Nephron progenitor cell (in vitro differentiated cells): ENCODE data around the gene TSFM.

Experiments
- DNase-seq: peaks from one replicate; pipeline ENCODE4 v3.0.0; 2021
- H3K27ac Mint-ChIP-seq: 2 replicates; pipeline ENCODE4 v1.8.0; 2021; ENCODE audit warnings: mild to moderate bottlenecking, moderate library complexity, mixed read lengths
- H3K27me3 Mint-ChIP-seq: 2 replicates; pipeline ENCODE4 v1.8.0; 2021; ENCODE audit warnings: mild to moderate bottlenecking, low read depth, mixed read lengths; ENCODE audit not compliant: poor library complexity
- H3K36me3 Mint-ChIP-seq: 2 replicates; pipeline ENCODE4 v1.8.0; 2021; ENCODE audit warnings: low read depth, mixed read lengths
- H3K4me1 Mint-ChIP-seq: 2 replicates; pipeline ENCODE4 v1.8.0; 2021; ENCODE audit warnings: mixed read lengths
- H3K4me3 Mint-ChIP-seq: 2 replicates; pipeline ENCODE4 v1.8.0; 2021; ENCODE audit warnings: mild to moderate bottlenecking, moderate library complexity, mixed read lengths
- H3K9me3 Mint-ChIP-seq: 2 replicates; pipeline ENCODE4 v1.8.0; 2021; ENCODE audit warnings: mild to moderate bottlenecking, moderate library complexity, mixed read lengths
- CTCF ChIP-seq: fragments of 200-600 bp; sonication (generic); IDR thresholded peaks from 2 replicates; pipeline ENCODE4 v1.5.0; 2021; ENCODE audit warnings: antibody characterized with exemption

The TSFM gene

DNA sequence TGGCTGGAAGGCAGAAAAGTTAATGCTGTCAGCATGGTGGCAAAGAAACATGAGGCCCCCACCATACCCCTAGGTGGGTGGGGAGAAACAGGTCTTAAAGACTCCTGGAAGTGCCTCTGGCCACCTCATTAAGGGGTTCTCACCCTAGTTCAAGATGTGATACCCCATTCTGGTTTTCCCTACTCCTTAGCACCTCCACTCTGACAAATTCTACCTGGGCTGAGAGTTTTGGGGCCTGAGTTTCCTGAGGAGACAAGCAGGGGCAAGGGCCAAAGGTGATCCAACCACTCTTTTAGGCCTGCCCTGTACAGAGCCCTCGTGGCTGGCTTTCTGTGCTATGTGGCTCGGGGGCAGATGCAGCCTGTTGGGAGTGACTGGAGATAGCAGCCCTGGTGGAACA is 43.8 kb downstream of the TSFM start:
- H3K9me3 Mint-ChIP-seq = no peaks in the 10 kb centered on the region

DNA sequence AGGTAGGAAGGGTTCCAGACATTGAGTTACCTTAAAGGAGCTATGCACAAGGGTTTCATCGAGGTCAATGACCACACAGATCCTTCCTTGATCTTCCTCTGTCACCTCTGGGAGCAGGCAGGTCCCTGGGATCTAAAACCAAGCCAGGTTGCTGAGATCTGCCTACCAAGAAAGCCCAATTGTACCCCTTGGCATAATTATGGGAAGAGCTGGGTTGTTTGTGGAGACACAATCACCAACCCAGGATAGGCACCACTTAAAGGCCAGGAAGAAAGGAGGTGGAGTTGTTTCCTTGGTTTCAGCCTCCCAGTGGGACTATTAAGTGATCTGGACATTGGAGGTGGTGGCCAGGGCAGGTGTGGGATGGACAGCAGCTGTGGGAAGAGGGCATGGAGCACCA is 44.4 kb downstream of the TSFM start:
- H3K27me3 Mint-ChIP-seq = peaks cover 3% of the 10 kb centered on the region
- TF ChIP-seq CTCF = no peak

More for the DNA sequence above, 43.8 kb downstream of the TSFM start:
- no peak overlapping the region for H3K4me3 Mint-ChIP-seq
- no peak for DNase-seq
- TF ChIP-seq CTCF = no peak
- no peak overlapping the region for H3K27ac Mint-ChIP-seq
- peaks cover 44% of the 10 kb centered on the region for H3K36me3 Mint-ChIP-seq
- H3K4me1 Mint-ChIP-seq = peaks cover 2% of the 10 kb centered on the region
- H3K27me3 Mint-ChIP-seq = peaks cover 3% of the 10 kb centered on the region

DNA sequence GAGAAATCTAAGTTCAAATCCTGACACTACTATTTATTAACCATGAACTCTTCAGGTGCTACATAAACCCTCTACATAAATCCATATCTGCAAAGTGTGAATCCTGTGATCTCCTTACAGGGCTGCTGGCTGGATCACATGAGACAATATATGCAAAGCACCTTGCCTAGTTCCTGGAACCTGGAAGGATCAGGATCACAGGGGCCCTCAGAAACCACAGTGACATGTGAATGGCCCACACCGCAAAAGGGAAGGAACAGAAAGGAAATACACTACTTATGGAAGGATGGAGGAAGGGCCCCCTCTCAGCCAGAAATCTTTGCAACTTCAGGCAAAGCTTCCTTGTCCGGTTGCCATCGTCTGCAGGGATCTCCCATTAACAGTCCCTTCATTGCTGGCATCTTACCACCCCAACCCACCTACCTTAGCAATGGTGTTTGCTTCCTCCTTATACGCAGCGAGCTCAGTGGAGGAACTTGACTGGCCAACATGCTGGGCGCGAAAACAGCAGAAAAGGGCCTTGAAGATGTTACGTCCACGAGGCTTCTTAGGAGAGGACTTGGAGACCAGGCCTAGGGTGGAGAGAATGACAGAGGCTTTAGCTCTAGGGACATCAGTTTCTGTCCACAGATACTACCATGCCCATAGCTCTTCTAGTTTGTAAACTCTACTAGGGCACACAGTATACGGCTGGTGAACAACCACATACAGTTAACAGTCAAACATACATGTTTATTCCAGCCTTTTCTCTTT is 46.6 kb downstream of the TSFM start:
- H3K36me3 Mint-ChIP-seq = peaks cover 22% of the 10 kb centered on the region
- H3K4me3 Mint-ChIP-seq = no peak overlapping the region
- H3K27me3 Mint-ChIP-seq = peaks cover under 1% of the 10 kb centered on the region
- peaks cover 28% of the 10 kb centered on the region for H3K4me1 Mint-ChIP-seq
- no peak for TF ChIP-seq CTCF
- no peak for DNase-seq
- peak overlapping the region; percentile 80 for H3K27ac Mint-ChIP-seq
- no peaks in the 10 kb centered on the region for H3K9me3 Mint-ChIP-seq

More for the DNA sequence above, 44.4 kb downstream of the TSFM start:
- no peak for DNase-seq
- Mint-ChIP-seq H3K36me3 (peaks cover 44% of the 10 kb centered on the region), H3K9me3 (no peaks in the 10 kb centered on the region), H3K27ac (no peak overlapping the region), H3K4me3 (no peak overlapping the region), H3K4me1 (peaks cover 8% of the 10 kb centered on the region)

GRCh38 chr12:57830393-57830792 is 47.8 kb downstream of the TSFM start:
- no peak for TF ChIP-seq CTCF
- H3K27ac Mint-ChIP-seq = peak overlapping the region; percentile 59
- H3K9me3 Mint-ChIP-seq = no peaks in the 10 kb centered on the region
- no peak overlapping the region for H3K4me3 Mint-ChIP-seq
- H3K27me3 Mint-ChIP-seq = no peaks in the 10 kb centered on the region
- no peak for DNase-seq
- peaks cover 13% of the 10 kb centered on the region for H3K36me3 Mint-ChIP-seq
- peaks cover 37% of the 10 kb centered on the region for H3K4me1 Mint-ChIP-seq

DNA sequence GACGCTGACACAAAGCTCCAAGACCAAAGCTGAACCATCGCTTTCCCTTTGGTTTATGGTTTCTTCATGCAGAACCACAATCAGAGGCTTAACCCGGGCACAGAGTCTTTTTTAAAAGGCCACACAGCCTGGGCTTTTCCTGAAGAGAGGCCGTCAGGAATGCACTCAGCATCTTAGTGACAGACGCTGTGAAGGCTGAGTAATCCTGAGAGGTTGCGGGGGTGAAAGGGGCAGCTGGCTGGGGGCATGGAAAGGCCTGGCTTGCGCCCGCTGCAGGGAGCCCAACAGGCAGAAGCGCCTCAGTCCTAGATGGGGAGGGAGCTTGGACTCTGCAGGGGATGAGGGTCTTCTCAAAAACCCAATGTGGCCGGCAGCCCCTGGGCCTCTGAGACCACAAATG is 50.4 kb downstream of the TSFM start:
- no peak overlapping the region for H3K4me3 Mint-ChIP-seq
- peaks cover 62% of the 10 kb centered on the region for H3K4me1 Mint-ChIP-seq
- no peaks in the 10 kb centered on the region for H3K36me3 Mint-ChIP-seq
- H3K27ac Mint-ChIP-seq = peak overlapping the region; percentile 80
- TF ChIP-seq CTCF = no peak
- no peaks in the 10 kb centered on the region for H3K9me3 Mint-ChIP-seq
- peak; percentile 15 for DNase-seq
- H3K27me3 Mint-ChIP-seq = no peaks in the 10 kb centered on the region

DNA sequence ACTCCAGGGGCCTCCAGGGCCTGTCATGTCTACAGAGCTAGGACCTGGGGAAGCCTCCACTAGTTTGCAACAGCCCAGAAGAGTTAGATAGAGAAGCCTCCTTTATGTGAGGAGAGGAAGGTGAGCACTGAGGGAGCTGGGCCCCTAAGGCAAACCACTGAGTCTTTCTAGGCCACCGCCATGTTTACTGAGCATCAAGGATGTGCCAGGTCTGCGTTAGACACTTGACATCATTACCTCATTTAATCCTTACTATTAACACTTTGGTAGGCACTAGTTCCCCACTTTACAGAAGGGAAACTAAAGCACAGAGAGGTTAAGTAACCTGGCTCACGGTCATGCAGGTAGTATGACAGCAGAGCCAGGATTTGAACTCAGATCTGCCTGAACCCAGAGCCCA is 51.1 kb downstream of the TSFM start:
- peak overlapping the region; percentile 91 for H3K27ac Mint-ChIP-seq
- no peak for DNase-seq
- no peaks in the 10 kb centered on the region for H3K36me3 Mint-ChIP-seq
- TF ChIP-seq CTCF = no peak
- H3K4me1 Mint-ChIP-seq = peaks cover 69% of the 10 kb centered on the region
- H3K9me3 Mint-ChIP-seq = no peaks in the 10 kb centered on the region
- H3K4me3 Mint-ChIP-seq = peak overlapping the region; percentile 24
- H3K27me3 Mint-ChIP-seq = no peaks in the 10 kb centered on the region
